Fibroblast of lung (primary cell): ENCODE measurements around the gene CSF2.

Experiments used
- EZH2 ChIP-seq: IDR thresholded peaks from 2 replicates; pipeline ENCODE4 v1.5.1; 2012; ENCODE audit warnings: low read length, control low read depth, mild to moderate bottlenecking; ENCODE audit errors: missing control alignments
- TF ChIP-seq, protein P1 (sequence below), 2 donors: IDR thresholded peaks in 1 of 2; conservative IDR thresholded peaks in 1 of 2; 1 replicate in 1 of 2; 2 replicates in 1 of 2; pipeline ENCODE4 v1.5.1; 2011 to 2012; ENCODE audit warnings: low read length in 2 of 2, control low read depth in 1 of 2, inconsistent platforms in 1 of 2, low read depth in 1 of 2, mild to moderate bottlenecking in 1 of 2

DNA sequence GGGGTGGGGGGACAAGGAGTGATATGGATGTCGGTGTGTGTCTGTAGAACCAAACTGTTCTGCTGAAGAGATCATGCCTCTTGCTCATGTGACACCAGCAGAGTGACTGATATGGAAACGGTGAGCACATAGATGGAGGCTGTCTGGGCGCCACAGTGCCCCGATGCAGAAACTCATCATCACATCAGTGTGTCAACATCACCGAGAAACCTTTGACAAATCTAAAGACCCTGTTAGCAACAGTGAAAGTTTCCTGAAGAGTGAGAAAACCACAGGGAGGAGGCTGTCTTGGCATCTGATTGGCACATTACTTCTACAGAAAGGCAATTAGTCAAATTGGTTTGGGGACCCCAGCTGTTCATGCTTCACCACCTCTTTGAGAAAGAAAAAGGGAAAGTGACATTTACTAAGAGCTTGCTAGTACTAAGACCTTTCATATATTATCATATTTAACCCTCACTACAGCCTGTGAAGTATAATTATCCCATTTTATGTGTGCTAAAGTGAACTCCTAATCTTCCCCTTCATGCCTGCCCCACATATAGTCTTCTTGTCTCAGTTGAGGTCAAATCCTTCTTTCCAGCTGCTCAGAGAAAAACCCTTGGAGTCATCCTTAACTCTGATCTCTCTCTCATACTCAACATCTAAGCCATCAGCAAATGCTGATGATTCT lies 25.6 kb downstream of the CSF2 start:
- TF ChIP-seq, protein P1, sequence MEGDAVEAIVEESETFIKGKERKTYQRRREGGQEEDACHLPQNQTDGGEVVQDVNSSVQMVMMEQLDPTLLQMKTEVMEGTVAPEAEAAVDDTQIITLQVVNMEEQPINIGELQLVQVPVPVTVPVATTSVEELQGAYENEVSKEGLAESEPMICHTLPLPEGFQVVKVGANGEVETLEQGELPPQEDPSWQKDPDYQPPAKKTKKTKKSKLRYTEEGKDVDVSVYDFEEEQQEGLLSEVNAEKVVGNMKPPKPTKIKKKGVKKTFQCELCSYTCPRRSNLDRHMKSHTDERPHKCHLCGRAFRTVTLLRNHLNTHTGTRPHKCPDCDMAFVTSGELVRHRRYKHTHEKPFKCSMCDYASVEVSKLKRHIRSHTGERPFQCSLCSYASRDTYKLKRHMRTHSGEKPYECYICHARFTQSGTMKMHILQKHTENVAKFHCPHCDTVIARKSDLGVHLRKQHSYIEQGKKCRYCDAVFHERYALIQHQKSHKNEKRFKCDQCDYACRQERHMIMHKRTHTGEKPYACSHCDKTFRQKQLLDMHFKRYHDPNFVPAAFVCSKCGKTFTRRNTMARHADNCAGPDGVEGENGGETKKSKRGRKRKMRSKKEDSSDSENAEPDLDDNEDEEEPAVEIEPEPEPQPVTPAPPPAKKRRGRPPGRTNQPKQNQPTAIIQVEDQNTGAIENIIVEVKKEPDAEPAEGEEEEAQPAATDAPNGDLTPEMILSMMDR (conservative IDR thresholded peaks at IDR 0.05 in 1 of 2, IDR thresholded peaks at IDR 0.05 in 1 of 2; ENCODE audit: low read depth in 1 of 2, low read length in 2 of 2) = no peak
- no peak for TF ChIP-seq EZH2
